OCI-LY3 (cell line): ENCODE results near the gene CCDC34.

Experiments used
- EZH2phosphoT487 ChIP-seq: fragments of 200-600 bp; shearing (Covaris generic); IDR thresholded peaks from 2 replicates; pipeline ENCODE4 v1.6.1; 2018; ENCODE audit warnings: antibody characterized with exemption, mixed run types, low read depth
- TF ChIP-seq, protein P1 (sequence below): fragments of 200-600, 300-600 bp; sonication (generic); IDR thresholded peaks from 2 replicates; pipeline ENCODE4 v1.5.1; 2014; ENCODE audit warnings: antibody characterized with exemption, low read length, low read depth

DNA sequence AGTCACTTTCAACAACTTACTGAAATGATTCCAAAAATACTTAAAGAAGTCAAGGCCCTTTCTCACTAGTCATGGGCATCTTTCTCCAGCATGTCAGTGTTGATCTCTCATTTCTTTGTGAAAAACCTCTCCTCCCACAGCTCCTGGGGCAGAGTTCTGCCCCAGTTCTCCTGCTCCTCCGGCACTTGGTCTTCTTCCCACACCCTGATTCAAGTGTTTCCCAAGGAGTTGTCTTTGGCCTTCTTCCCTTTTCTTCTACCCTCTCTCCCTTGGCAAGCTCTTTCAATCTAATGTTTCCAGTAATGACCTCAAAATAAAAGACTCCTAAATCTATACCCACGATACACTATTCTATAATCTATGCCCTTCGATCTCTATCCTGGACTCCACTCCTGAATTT, 42.1 kb upstream of the CCDC34 start:
- TF ChIP-seq, protein P1, sequence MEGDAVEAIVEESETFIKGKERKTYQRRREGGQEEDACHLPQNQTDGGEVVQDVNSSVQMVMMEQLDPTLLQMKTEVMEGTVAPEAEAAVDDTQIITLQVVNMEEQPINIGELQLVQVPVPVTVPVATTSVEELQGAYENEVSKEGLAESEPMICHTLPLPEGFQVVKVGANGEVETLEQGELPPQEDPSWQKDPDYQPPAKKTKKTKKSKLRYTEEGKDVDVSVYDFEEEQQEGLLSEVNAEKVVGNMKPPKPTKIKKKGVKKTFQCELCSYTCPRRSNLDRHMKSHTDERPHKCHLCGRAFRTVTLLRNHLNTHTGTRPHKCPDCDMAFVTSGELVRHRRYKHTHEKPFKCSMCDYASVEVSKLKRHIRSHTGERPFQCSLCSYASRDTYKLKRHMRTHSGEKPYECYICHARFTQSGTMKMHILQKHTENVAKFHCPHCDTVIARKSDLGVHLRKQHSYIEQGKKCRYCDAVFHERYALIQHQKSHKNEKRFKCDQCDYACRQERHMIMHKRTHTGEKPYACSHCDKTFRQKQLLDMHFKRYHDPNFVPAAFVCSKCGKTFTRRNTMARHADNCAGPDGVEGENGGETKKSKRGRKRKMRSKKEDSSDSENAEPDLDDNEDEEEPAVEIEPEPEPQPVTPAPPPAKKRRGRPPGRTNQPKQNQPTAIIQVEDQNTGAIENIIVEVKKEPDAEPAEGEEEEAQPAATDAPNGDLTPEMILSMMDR = no peak
- TF ChIP-seq EZH2phosphoT487 = no peak
